Stimulated activated CD4-positive, alpha-beta T cell treated with anti-CD3 and anti-CD28 coated beads, Interleukin-15, amount 100 ng/mL, for 48 hours (primary cell): Measurements from ENCODE around the gene NDE1.

Source experiments
- DNase-seq, 2 donors: peaks; one replicate each; pipeline ENCODE4 v3.0.0-alpha.2; 2020; ENCODE audit warnings: low read depth in 2 of 2

Gene NDE1

DNA sequence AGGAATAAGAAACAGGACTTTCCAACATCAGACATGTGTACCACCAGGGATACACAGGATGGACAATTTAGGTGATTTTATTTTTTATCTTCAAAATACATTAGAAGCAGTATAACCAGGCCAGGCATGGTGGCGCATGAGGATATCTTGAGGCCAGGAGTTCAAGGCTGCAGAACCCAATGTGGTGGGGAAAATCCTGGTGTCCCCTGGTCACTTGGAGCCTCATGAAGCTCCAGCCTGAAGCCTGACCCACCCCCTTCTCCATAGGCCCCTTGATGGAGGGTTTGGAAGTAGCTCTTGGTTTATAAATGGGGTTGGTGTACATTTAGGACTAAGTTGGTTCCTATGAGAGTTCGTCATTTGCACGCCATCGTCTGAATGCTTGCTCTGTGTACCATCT, 118.2 kb downstream of the NDE1 start:
- no peak for DNase-seq

DNA sequence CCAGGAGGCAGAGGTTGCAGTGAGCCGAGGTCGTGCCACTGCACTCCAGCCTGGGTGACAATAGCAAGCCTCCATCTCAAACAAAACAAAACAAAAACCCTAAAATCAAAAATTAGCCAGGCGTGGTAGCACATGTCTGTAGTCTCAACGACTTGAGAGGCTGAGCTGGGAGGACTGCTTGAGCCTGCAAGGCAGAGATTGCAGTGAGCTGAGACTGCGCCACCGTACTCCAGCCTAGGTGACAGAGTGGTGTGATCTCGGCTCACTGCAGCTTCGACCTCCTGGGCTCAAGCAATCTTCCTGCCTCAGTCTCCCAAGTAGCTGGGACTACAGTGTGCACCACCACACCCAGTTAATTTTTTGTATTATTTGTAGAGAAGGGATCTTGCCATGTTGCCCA, 119.2 kb downstream of the NDE1 start:
- no peak for DNase-seq

DNA sequence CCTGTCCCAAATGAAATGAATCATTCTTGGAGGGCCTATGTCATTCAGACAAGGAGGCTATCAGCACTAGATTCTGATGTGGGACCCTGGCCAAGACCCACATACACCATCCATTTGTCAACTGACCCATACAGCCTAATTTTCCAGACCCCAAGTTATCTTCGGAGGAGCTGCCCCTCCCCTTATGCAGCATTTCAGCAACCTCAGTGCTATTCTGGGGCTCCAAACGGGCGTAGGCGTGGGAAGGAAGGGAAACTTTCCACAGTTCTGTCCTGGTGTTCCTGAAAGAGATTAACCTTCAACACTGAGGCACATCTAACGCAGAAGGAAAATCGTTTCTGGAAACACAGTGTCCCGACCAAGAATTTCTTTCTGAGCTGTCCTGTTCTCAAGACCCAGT, 120.1 kb downstream of the NDE1 start:
- no peak for DNase-seq

DNA sequence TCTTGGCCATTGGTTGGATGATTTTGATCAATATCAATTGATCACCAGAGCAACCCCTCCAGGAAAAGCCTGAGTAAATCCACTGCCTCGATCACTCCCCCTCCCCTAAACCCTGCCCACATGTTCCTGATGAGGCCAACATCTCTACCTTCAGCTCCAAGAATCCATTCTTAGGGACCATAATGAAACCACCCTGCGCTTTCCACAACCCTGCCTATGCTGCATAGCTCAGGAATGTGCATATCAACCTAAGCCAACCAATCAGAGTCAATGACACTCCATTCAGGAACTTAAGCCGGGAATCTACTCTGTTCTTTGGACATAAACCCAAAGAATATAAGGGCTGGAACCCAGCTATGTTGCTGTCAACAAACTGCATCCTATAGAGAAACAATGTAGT, 120.5 kb downstream of the NDE1 start:
- no peak for DNase-seq

DNA sequence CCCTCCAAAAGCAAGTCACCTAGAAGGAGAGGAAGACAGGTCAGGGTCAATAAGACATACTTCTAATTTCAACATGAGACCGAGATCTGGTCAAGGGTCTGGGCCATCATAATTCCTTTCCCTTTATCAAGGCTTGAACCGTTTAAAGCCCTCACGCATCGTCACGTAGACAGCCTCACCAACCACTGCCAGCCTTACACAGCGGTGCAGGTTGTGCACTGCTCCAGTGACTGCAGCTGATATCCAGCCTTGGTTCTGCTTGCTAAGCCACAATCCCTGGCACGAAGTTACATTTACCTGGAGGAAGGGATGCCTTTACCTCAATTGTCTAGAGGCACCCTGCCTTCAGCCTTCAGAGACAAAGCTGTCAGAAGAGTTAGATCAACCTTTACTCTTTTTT, 121.6 kb downstream of the NDE1 start:
- DNase-seq = no peak

DNA sequence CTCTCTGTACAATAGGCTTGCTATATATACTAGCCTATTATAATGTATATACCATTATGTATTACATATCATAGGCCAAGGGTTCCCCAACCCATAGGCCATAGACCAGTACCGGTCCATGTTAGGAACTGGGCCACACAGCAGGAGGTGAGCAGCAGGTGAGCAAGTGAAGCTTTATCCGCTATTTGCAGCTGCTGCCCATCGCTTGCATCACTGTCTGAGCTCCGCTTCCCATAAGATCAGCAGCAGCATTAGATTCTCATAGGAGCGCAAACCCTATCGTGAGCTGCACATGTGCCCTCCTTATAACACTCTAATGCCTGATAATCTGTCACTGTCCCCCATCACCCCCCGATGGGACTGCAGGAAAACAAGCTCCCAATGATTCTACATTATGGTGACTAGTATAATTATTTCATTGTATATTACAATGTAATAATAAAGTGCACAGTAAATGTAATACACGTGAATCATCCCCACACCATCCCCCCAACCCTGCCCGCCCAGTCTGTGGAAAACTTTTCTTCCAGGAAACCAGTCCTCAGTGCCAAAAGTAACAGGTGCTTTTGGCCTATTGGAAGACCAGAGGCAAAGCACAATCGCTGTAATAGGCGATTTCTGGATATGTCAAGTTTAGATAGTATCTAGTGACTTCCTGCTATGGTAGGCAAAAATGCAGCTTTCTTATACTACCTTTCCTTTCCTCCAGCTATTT, 122.7 kb downstream of the NDE1 start:
- DNase-seq = no peak

DNA sequence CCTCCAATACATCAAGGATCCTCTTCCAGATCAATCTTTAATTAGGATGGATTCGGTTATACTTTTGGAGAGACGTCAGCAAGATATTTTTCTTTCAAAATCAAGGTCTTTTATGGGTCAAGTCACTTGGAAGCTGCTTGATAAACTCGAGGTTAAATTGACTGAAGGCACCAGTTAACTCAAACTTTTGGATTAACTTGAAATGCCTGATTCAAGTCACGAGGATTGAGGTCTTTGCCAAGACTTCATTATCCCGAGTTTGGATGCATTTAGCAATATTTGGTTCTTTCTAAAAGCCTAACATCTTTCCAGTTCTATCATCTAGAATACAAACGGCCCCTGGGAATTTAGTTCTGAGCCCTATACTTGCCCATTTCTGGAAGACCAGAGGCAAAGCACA, 123.9 kb downstream of the NDE1 start:
- no peak for DNase-seq

DNA sequence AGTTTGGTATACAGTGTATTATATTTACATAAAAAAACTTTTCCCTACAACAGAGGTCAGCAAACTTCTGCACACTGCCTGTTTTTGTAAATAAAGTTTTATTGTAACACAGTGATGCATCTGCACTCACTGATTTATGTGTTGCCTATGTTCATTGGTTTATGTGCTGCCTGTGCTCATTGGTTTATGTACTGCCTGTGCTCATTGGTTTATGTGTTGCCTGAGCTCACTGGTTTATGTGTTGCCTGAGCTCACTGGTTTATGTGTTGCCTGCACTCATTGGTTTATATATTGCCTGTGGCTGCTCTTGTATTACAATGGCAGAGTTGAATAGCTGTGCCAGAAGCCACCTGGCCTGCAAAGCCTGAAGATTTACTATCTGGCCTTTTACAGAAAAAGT, 125.2 kb downstream of the NDE1 start:
- no peak for DNase-seq

DNA sequence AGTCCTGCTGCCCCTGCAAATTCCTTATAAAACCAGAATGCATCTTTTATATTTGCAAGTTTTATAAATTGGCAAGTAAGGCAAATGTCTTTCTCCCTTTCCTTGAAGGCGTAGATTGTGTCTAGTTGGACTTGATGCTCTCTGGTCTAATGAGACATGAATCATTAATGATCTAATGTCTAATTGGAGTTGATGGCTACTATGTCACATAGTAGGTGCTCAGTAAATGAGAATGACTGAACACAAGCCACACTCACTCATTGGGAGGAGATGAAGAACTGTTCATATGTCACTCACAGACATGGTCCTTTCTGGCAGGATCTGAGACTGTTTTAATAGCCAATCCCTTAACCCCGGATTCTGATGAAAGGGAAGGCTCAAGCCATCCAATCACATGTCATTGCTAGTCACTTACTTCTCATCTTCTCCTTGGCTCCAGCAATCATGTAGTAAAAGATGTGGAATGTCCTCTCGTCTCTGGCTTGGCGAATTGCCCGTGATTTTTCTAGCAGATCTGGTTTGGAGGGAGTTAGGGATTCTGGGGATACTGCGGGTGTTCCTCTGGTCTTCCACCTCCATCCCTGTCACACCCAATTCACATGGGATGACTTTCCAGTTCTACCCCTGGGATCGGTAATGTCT, 125.7 kb downstream of the NDE1 start:
- DNase-seq = no peak
